Measurements from ENCODE around the gene SDR42E2. TPM values are rescaled to one million over a fixed set of nuclear protein-coding genes. Genes with fewer than 3 reads are reported as not detected.

Gene SDR42E2
- total RNA-seq (not detected), polyA plus RNA-seq (ENCODE audit: insufficient read depth, low read depth, low replicate concordance) (not detected)
- long read RNA-seq, donor 1: 0 reads
- long read RNA-seq, donor 2: 0 reads
- long read RNA-seq, donor 3: 0 reads
- long read RNA-seq, donor 4: 0 reads
- long read RNA-seq, donor 5: 0 reads
- long read RNA-seq, donor 6: 0 reads
- long read RNA-seq, donor 7: 0 reads
- long read RNA-seq, donor 8: 0 reads
- long read RNA-seq, donor 9: 0 reads
- long read RNA-seq, donor 10: 0 reads

GRCh38 chr16:22161999-22162655 is at the start of gene SDR42E2:
Gene SDR42E2 (plus strand): TSS chr16:22162506. CDS start chr16:22165583, 3,077 bp downstream.
- TF ChIP-seq CTCF (IDR thresholded peaks at IDR 0.05; ENCODE audit: borderline replicate concordance, extremely low read depth, insufficient read depth): no peak
- peaks cover 0 to 4% (median 0%) of the 10 kb centered on the region in 3 donors for H3K9me3 ChIP-seq (ENCODE audit: control insufficient read depth in 2 of 3, insufficient read depth in 1 of 3, low read length in 3 of 3)
- peaks cover 5% of the 10 kb centered on the region for H3K27me3 ChIP-seq (ENCODE audit: control insufficient read depth, insufficient read depth, low read length)
- no peak within 1 kb of the TSS for H3K9ac ChIP-seq (ENCODE audit: low read length in 3 of 3)
- H3K4me3 ChIP-seq (ENCODE audit: low read length in 3 of 3): no peak within 1 kb of the TSS
- no peak within 1 kb of the TSS for H3K27ac ChIP-seq (ENCODE audit: low read depth in 2 of 2, low read length in 2 of 2)
- no peak for FAIRE-seq
- DNase-seq: peak in 4 of 5 donors; percentile 47 to 68 (median 53)
- no peaks in the 10 kb centered on the region for H3K4me1 ChIP-seq (ENCODE audit: control insufficient read depth in 2 of 3, insufficient read depth in 2 of 3, low read depth in 1 of 3, low read length in 3 of 3)
- no peaks in the 10 kb centered on the region for H3K36me3 ChIP-seq (ENCODE audit: control insufficient read depth in 2 of 3, insufficient read depth in 3 of 3, low read length in 3 of 3)
- intact Hi-C loops (cut with DNase I): no loop called here

- Histone ChIP-seq H3K27ac (ENCODE audit: low read depth in 2 of 2, low read length in 2 of 2) (no peak overlapping the region), H3K9me3 (ENCODE audit: control insufficient read depth in 2 of 3, insufficient read depth in 1 of 3, low read length in 3 of 3) (no peaks in the 10 kb centered on the region), H3K9ac (ENCODE audit: low read length in 3 of 3) (no peak overlapping the region), H3K4me1 (ENCODE audit: control insufficient read depth in 2 of 3, insufficient read depth in 2 of 3, low read depth in 1 of 3, low read length in 3 of 3) (no peaks in the 10 kb centered on the region), H3K27me3 (ENCODE audit: control insufficient read depth, insufficient read depth, low read length) (no peaks in the 10 kb centered on the region), H3K4me3 (ENCODE audit: low read length in 3 of 3) (no peak overlapping the region), H3K36me3 (ENCODE audit: control insufficient read depth in 2 of 3, insufficient read depth in 3 of 3, low read length in 3 of 3) (no peaks in the 10 kb centered on the region)
- TF ChIP-seq CTCF (IDR thresholded peaks at IDR 0.05; ENCODE audit: borderline replicate concordance, extremely low read depth, insufficient read depth): no peak
- FAIRE-seq (no peak), DNase-seq (no peak)
- intact Hi-C loops (cut with DNase I): no loop called here
Observed at GRCh38 chr16:22116095-22116700, 46.1 kb upstream of the SDR42E2 start.

- no peak for DNase-seq
- Histone ChIP-seq H3K27me3 (ENCODE audit: control insufficient read depth, insufficient read depth, low read length) (no peaks in the 10 kb centered on the region), H3K9ac (ENCODE audit: low read length in 3 of 3) (no peak overlapping the region), H3K9me3 (ENCODE audit: control insufficient read depth in 2 of 3, insufficient read depth in 1 of 3, low read length in 3 of 3) (no peaks in the 10 kb centered on the region), H3K4me3 (ENCODE audit: low read length in 3 of 3) (no peak overlapping the region), H3K4me1 (ENCODE audit: control insufficient read depth in 2 of 3, insufficient read depth in 2 of 3, low read depth in 1 of 3, low read length in 3 of 3) (no peaks in the 10 kb centered on the region), H3K36me3 (ENCODE audit: control insufficient read depth in 2 of 3, insufficient read depth in 3 of 3, low read length in 3 of 3) (no peaks in the 10 kb centered on the region), H3K27ac (ENCODE audit: low read depth in 2 of 2, low read length in 2 of 2) (no peak overlapping the region)
- no peak for TF ChIP-seq CTCF (IDR thresholded peaks at IDR 0.05; ENCODE audit: borderline replicate concordance, extremely low read depth, insufficient read depth)
- intact Hi-C loops (cut with DNase I): no loop called here
- no peak for FAIRE-seq
Observed at GRCh38 chr16:22117609-22118008, 44.7 kb upstream of the SDR42E2 start.

Data from kidney (tissue), 22 donors.